ENCODE measurements around the gene FXYD4.
"Not testable (repeated sequence)": the region's sequence is repeated elsewhere in the genome, so short reads cannot be mapped to it uniquely, and the experiment has no call there.

FXYD4 gene

GRCh38 chr10:43407576-43408330 lies 36.3 kb downstream of the FXYD4 start:
- Mint-ChIP-seq H3K4me3 (peak overlapping the region; percentile 95 to 99), H3K27me3 (no peaks in the 10 kb centered on the region), H3K27ac (peak overlapping the region; percentile 97 to 100), H3K9me3 (no peaks in the 10 kb centered on the region), H3K4me1 (peaks cover 44% of the 10 kb centered on the region)
- ATAC-seq (peak; percentile 61), DNase-seq (peak; percentile 81 to 90)

GRCh38 chr10:43408331-43408709 lies 36.9 kb downstream of the FXYD4 start:
- peak overlapping the region; percentile 95 to 99 for H3K4me3 Mint-ChIP-seq
- ATAC-seq, result peak; percentile 2
- H3K27ac Mint-ChIP-seq, result peak overlapping the region; percentile 97 to 100
- no peak for DNase-seq
- no peaks in the 10 kb centered on the region for H3K9me3 Mint-ChIP-seq
- peaks cover 38% of the 10 kb centered on the region for H3K4me1 Mint-ChIP-seq
- H3K27me3 Mint-ChIP-seq, result no peaks in the 10 kb centered on the region

GRCh38 chr10:43408710-43409384 lies 37.4 kb downstream of the FXYD4 start, which contains the start of gene HNRNPF:
Gene HNRNPF, minus strand, starts transcription at chr10:43409186. Its CDS starts 21,302 bp downstream, at chr10:43387884.
- DNase-seq (peak; percentile 97), ATAC-seq (peak; percentile 84)
- Mint-ChIP-seq H3K27ac (peak within 1 kb of the TSS; percentile 97 to 100), H3K4me3 (peak within 1 kb of the TSS; percentile 95 to 99), H3K4me1 (peaks cover 33% of the 10 kb centered on the region), H3K9me3 (no peaks in the 10 kb centered on the region), H3K27me3 (no peaks in the 10 kb centered on the region)

GRCh38 chr10:43409385-43410109 lies 38.1 kb downstream of the FXYD4 start:
- H3K4me1 Mint-ChIP-seq, result peaks cover 26% of the 10 kb centered on the region
- no peaks in the 10 kb centered on the region for H3K27me3 Mint-ChIP-seq
- DNase-seq, result peak; percentile 70 to 81
- ATAC-seq, result peak; percentile 16
- H3K9me3 Mint-ChIP-seq, result no peaks in the 10 kb centered on the region
- H3K27ac Mint-ChIP-seq, result peak overlapping the region; percentile 97 to 100
- peak overlapping the region; percentile 95 to 99 for H3K4me3 Mint-ChIP-seq

GRCh38 chr10:43410345-43410744 lies 38.9 kb downstream of the FXYD4 start:
- DNase-seq, result no peak
- Mint-ChIP-seq H3K4me1 (peaks cover 22% of the 10 kb centered on the region), H3K27ac (peak overlapping the region in 1 of 2 donors; percentile 100), H3K9me3 (no peaks in the 10 kb centered on the region), H3K27me3 (no peaks in the 10 kb centered on the region), H3K4me3 (peak overlapping the region; percentile 95 to 99)
- no peak for ATAC-seq

GRCh38 chr10:43411536-43411935 lies 40.1 kb downstream of the FXYD4 start:
- Mint-ChIP-seq H3K9me3 (no peaks in the 10 kb centered on the region), H3K4me3 (no peak overlapping the region), H3K27me3 (no peaks in the 10 kb centered on the region), H3K4me1 (peaks cover 22% of the 10 kb centered on the region), H3K27ac (no peak overlapping the region)
- DNase-seq, result no peak
- no peak for ATAC-seq

GRCh38 chr10:43415544-43415943 lies 44.1 kb downstream of the FXYD4 start:
- ATAC-seq (no peak), DNase-seq (no peak)
- Mint-ChIP-seq H3K9me3 (peaks cover 0 to 7% of the 10 kb centered on the region in 2 donors), H3K4me3 (no peak overlapping the region), H3K4me1 (peaks cover 34% of the 10 kb centered on the region), H3K27me3 (no peaks in the 10 kb centered on the region), H3K27ac (no peak overlapping the region)

- DNase-seq (peak; percentile 62 to 79), ATAC-seq (peak; percentile 71)
- Mint-ChIP-seq H3K27me3 (no peaks in the 10 kb centered on the region), H3K4me1 (peaks cover 43% of the 10 kb centered on the region), H3K4me3 (peak overlapping the region; percentile 32 to 61), H3K27ac (peak overlapping the region; percentile 83), H3K9me3 (peaks cover 0 to 7% of the 10 kb centered on the region in 2 donors)
These were observed 46.7 kb downstream of the FXYD4 start for GRCh38 chr10:43417950-43418768.

- peaks cover 0 to 7% of the 10 kb centered on the region in 2 donors for H3K9me3 Mint-ChIP-seq
- ATAC-seq (no peak), DNase-seq (no peak)
- peaks cover 47% of the 10 kb centered on the region for H3K4me1 Mint-ChIP-seq
- H3K27me3 Mint-ChIP-seq, result no peaks in the 10 kb centered on the region
- peak overlapping the region; percentile 85 to 97 for H3K4me3 Mint-ChIP-seq
- H3K27ac Mint-ChIP-seq, result peak overlapping the region; percentile 93 to 96
These were observed 48.5 kb downstream of the FXYD4 start for GRCh38 chr10:43419997-43420368.

GRCh38 chr10:43420369-43421200 lies 49.1 kb downstream of the FXYD4 start:
- no peaks in the 10 kb centered on the region for H3K27me3 Mint-ChIP-seq
- ATAC-seq (peak; percentile 91), DNase-seq (peak; percentile 81 to 90)
- H3K4me1 Mint-ChIP-seq, result peaks cover 53% of the 10 kb centered on the region
- H3K9me3 Mint-ChIP-seq, result peaks cover 0 to 7% of the 10 kb centered on the region in 2 donors
- H3K27ac Mint-ChIP-seq, result peak overlapping the region; percentile 99 to 100
- peak overlapping the region; percentile 85 to 97 for H3K4me3 Mint-ChIP-seq

GRCh38 chr10:43421201-43421507 lies 49.7 kb downstream of the FXYD4 start:
- Mint-ChIP-seq H3K4me3 (peak overlapping the region; percentile 85 to 97), H3K4me1 (peaks cover 59% of the 10 kb centered on the region), H3K27me3 (no peaks in the 10 kb centered on the region), H3K9me3 (peaks cover 0 to 7% of the 10 kb centered on the region in 2 donors), H3K27ac (peak overlapping the region; percentile 99 to 100)
- ATAC-seq (no peak), DNase-seq (no peak)

- H3K27ac Mint-ChIP-seq, result peak overlapping the region in 1 of 2 donors; percentile 8
- peak overlapping the region; percentile 22 to 64 for H3K4me3 Mint-ChIP-seq
- DNase-seq, result no peak
- peaks cover 0 to 7% of the 10 kb centered on the region in 2 donors for H3K9me3 Mint-ChIP-seq
- ATAC-seq, result no peak
- peaks cover 62% of the 10 kb centered on the region for H3K4me1 Mint-ChIP-seq
- no peaks in the 10 kb centered on the region for H3K27me3 Mint-ChIP-seq
These were observed 50.1 kb downstream of the FXYD4 start for GRCh38 chr10:43421519-43421918.

GRCh38 chr10:43421944-43422343 lies 50.5 kb downstream of the FXYD4 start:
- Mint-ChIP-seq H3K4me1 (peaks cover 66% of the 10 kb centered on the region), H3K27ac (peak overlapping the region in 1 of 2 donors; percentile 63), H3K4me3 (peak overlapping the region in 1 of 2 donors; percentile 22)
- not testable (repeated sequence) for H3K9me3 Mint-ChIP-seq, ATAC-seq, DNase-seq, H3K27me3 Mint-ChIP-seq

- Mint-ChIP-seq H3K9me3 (peaks cover 0 to 7% of the 10 kb centered on the region in 2 donors), H3K27me3 (no peaks in the 10 kb centered on the region), H3K27ac (no peak overlapping the region), H3K4me3 (no peak overlapping the region), H3K4me1 (peaks cover 57% of the 10 kb centered on the region)
- ATAC-seq (no peak), DNase-seq (no peak)
These were observed 53.0 kb downstream of the FXYD4 start for GRCh38 chr10:43424416-43424815.
